ENCODE measurements around the gene ACTN1.

Gene ACTN1

DNA sequence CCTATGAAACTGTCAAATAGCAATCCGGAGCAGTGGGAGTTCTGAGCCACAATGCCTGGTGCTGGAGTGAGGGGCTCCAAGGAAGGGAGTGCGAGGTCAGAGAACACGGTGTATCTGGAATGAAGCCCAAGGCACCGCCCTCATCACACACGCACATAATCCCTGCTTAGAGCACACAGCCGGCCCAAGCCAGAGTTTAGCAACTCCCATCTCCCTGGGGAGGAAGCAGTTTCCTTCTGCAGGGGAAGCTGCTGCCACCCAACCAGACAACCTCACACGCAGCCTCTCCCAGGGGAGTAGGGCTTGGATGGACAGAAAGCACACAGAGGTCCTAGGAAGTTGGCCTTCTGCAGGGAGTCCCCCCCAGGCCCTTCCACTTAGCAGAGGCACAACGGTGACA is 31.3 kb downstream of the ACTN1 start:
- DNase-seq (ENCODE audit: low read depth), result peak; percentile 84
- no peak for TF ChIP-seq CTCF (conservative IDR thresholded peaks at IDR 0.05; ENCODE audit: control insufficient read depth, insufficient read depth, low read depth, low read length)

GRCh38 chr14:68946489-68946822 is 32.6 kb downstream of the ACTN1 start:
- DNase-seq (ENCODE audit: low read depth), result no peak
- TF ChIP-seq CTCF (conservative IDR thresholded peaks at IDR 0.05; ENCODE audit: control insufficient read depth, insufficient read depth, low read depth, low read length), result no peak
- H3K4me3 ChIP-seq (ENCODE audit: control insufficient read depth, low read depth, low read length), result no peak overlapping the region

More for the DNA sequence above, 31.3 kb downstream of the ACTN1 start:
- H3K4me3 ChIP-seq (ENCODE audit: control insufficient read depth, low read depth, low read length), result no peak overlapping the region

- no peak for DNase-seq (ENCODE audit: low read depth)
- H3K4me3 ChIP-seq (ENCODE audit: control insufficient read depth, low read depth, low read length), result no peak overlapping the region
- no peak for TF ChIP-seq CTCF (conservative IDR thresholded peaks at IDR 0.05; ENCODE audit: control insufficient read depth, insufficient read depth, low read depth, low read length)
These were observed 33.3 kb downstream of the ACTN1 start for GRCh38 chr14:68945585-68946488.

DNA sequence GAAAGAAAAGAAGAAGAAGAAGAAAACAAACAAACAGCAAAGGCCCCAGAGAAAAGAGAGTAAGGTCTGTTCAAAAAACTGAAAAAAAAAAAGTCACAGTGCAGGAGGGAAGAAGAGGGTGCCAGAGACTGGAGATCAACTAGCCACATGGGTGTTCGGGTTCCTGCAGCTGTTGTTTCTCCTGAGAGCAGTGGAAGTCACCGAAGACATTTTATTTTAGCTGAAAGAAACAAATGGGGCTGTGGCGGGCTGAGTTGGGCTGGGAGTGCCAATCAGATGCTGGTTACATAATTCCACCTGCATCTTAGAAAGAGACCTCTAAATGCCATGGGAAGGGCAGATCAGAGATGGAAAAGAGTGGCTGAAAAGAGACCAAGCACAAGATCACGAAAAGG is 33.9 kb downstream of the ACTN1 start:
- no peak overlapping the region for H3K4me3 ChIP-seq (ENCODE audit: control insufficient read depth, low read depth, low read length)
- no peak for TF ChIP-seq CTCF (conservative IDR thresholded peaks at IDR 0.05; ENCODE audit: control insufficient read depth, insufficient read depth, low read depth, low read length)
- DNase-seq (ENCODE audit: low read depth), result no peak

DNA sequence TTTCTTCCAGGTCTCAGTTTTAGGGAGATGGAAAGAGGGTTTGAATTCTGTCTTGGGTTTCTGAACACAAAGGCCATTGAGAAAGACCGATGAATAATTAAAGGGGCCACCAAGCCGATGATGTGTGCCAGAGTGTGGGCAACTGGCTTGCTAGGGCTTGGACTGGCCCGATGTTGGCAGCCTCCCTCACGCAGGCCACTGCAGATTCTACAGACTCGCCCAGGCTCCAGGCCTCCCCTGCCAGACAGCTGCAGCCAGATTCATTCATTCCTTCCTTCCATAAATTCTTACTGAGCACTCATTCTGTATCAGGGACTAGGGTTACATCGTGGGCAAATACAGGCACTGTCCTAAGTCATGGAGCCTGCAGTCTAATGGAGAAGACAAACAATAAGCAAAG is 34.9 kb downstream of the ACTN1 start:
- H3K4me3 ChIP-seq (ENCODE audit: control insufficient read depth, low read depth, low read length), result no peak overlapping the region
- no peak for DNase-seq (ENCODE audit: low read depth)
- TF ChIP-seq CTCF (conservative IDR thresholded peaks at IDR 0.05; ENCODE audit: control insufficient read depth, insufficient read depth, low read depth, low read length), result no peak

DNA sequence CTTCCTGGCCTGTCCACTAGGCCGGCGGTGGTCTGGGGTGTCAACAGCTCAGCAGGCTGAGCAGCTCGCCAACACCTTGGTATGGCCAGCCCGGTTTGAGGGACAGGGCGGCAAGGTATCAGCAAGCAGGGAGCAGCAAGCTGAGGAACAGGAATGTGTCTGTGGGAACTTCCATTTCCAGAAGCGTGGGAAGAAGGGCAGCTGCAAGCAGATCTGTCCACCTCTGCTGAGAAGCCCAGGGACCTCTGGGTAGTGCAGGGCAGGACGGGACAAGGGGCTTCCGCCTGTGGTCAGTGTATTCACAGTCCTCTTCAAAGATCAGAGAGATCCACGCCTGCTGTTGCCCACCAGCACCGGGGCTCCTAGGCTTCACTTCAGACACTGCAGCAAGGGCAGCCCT is 36.0 kb downstream of the ACTN1 start:
- TF ChIP-seq CTCF (conservative IDR thresholded peaks at IDR 0.05; ENCODE audit: control insufficient read depth, insufficient read depth, low read depth, low read length), result no peak
- no peak overlapping the region for H3K4me3 ChIP-seq (ENCODE audit: control insufficient read depth, low read depth, low read length)
- DNase-seq (ENCODE audit: low read depth), result no peak

Measured in fibroblast of mammary gland (primary cell).